PFSK-1 (cell line): ENCODE results near the gene ZDHHC14.

ENCODE experiments used
- FOXP2 ChIP-seq: optimal IDR thresholded peaks from 2 replicates; pipeline ENCODE3; 2011; ENCODE audit warnings: borderline replicate concordance, control low read depth, inconsistent platforms; ENCODE audit not compliant: insufficient read depth; ENCODE audit errors: extremely low read length, extremely low read depth
- POLR2AphosphoS5 ChIP-seq: IDR thresholded peaks from 2 replicates; pipeline ENCODE4 v1.6.1; 2012; ENCODE audit warnings: low read depth, mild to moderate bottlenecking, control low read depth, low read length, moderate library complexity
- REST ChIP-seq, 2 experiments: IDR thresholded peaks; 2 replicates each; pipeline versions ENCODE4 v1.6.1 to v1.8.0; 2011 to 2012; ENCODE audit warnings: low read depth in 2 of 2, low read length in 2 of 2, control low read depth in 1 of 2, inconsistent platforms in 1 of 2, mild to moderate bottlenecking in 1 of 2, moderate library complexity in 1 of 2; ENCODE audit not compliant: insufficient read depth in 1 of 2
- SIN3A ChIP-seq: IDR thresholded peaks from 2 replicates; pipeline ENCODE4 v1.6.1; 2012; ENCODE audit warnings: mild to moderate bottlenecking, low read length, moderate library complexity, borderline replicate concordance; ENCODE audit not compliant: insufficient read depth
- TAF1 ChIP-seq: IDR thresholded peaks from 2 replicates; pipeline ENCODE4 v1.6.1; 2012; ENCODE audit warnings: low read length, control low read depth, borderline replicate concordance; ENCODE audit not compliant: insufficient read depth

Gene ZDHHC14

GRCh38 chr6:157498817-157499216 is 117.8 kb downstream of the ZDHHC14 start:
- TF ChIP-seq REST (IDR thresholded peaks at IDR 0.05; ENCODE audit: insufficient read depth in 1 of 2, low read depth in 2 of 2, low read length in 2 of 2) (no peak), FOXP2 (no peak), SIN3A (no peak), POLR2AphosphoS5 (no peak), TAF1 (no peak)

GRCh38 chr6:157500022-157500421 is 119.0 kb downstream of the ZDHHC14 start:
- TF ChIP-seq REST (IDR thresholded peaks at IDR 0.05; ENCODE audit: insufficient read depth in 1 of 2, low read depth in 2 of 2, low read length in 2 of 2) (no peak), POLR2AphosphoS5 (no peak), SIN3A (no peak), FOXP2 (no peak), TAF1 (no peak)

GRCh38 chr6:157503018-157503747 is 122.2 kb downstream of the ZDHHC14 start:
- TF ChIP-seq POLR2AphosphoS5 (no peak), SIN3A (no peak), FOXP2 (no peak), REST (IDR thresholded peaks at IDR 0.05; ENCODE audit: insufficient read depth in 1 of 2, low read depth in 2 of 2, low read length in 2 of 2) (no peak), TAF1 (no peak)

GRCh38 chr6:157505912-157506491 is 125.0 kb downstream of the ZDHHC14 start:
- TF ChIP-seq POLR2AphosphoS5 = no peak
- no peak for TF ChIP-seq REST (IDR thresholded peaks at IDR 0.05; ENCODE audit: insufficient read depth in 1 of 2, low read depth in 2 of 2, low read length in 2 of 2)
- no peak for TF ChIP-seq TAF1
- no peak for TF ChIP-seq FOXP2
- no peak for TF ChIP-seq SIN3A
